Measurements from ENCODE around the gene TMEM129. TPM values are rescaled to one million over a fixed set of nuclear protein-coding genes. Genes with fewer than 3 reads are reported as not detected.

TMEM129 gene
- total and polyA plus RNA-seq, 10 of the 15 experiments (the other 5 are each of a cell fraction or from before 2014, with no cell fraction given), result 0.19 to 24.9 (median 13.2) TPM

DNA sequence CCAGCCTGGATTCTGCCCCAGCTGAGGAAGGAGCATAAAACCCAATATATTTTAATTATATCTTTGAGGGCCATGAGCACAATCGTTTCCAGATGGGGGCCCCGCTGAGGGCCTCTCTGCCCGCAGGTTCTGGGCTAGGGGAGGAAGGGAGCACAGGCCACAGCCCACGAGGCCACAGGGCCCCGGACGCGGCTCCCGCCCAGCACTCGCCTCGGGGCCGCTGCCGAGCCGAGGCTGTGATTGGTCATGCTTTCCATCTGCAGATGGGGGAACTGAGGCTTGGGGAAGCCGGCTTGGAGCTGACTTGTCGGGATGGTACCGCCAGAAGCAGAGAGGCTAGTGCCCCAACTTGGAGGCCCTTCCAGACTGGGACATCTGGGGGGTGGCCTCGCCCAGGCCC, 34.2 kb upstream of the TMEM129 start (continued):
- TF ChIP-seq ZNF274 (IDR thresholded peaks at IDR 0.05; ENCODE audit: insufficient read depth, insufficient read length), result no peak
- TF ChIP-seq SREBF2 (IDR thresholded peaks at IDR 0.05; ENCODE audit: low read length), result no peak

DNA sequence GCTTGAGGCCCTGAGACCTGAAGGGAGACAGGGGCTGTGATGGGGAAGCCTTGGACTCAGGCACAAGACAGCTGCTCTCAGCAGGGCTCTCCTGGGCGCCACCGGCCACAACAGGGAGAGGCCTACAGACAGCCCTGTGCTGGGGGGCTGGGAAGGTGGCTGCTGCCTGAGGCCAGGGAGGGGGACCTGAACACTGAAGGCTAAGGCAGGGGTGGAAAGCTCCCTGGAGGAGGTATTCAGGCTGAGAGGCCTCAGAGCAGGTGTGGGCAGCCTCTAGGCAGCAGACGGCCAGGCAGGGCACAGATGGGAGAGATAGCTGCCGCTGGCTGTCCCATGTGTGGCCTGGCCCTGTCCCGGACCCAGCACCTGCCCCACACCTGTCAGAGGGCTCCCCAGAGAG, 33.2 kb upstream of the TMEM129 start:
- no TSS peak for BruUV-seq (replicated peaks)
- POLR2A ChIA-PET, result no interaction called here

More for the DNA sequence above, 33.2 kb upstream of the TMEM129 start:
- Histone ChIP-seq H3K27ac (ENCODE audit: control insufficient read depth, insufficient read depth) (no peak overlapping the region), H3K9ac (ENCODE audit: control insufficient read depth, insufficient read depth, low read length) (no peak overlapping the region), H3K4me2 (ENCODE audit: control insufficient read depth, insufficient read depth) (no peak overlapping the region), H3K79me2 (ENCODE audit: control insufficient read depth, insufficient read depth, low read length) (no peaks in the 10 kb centered on the region), H2AFZ (ENCODE audit: control insufficient read depth, low read depth, low read length) (no peak overlapping the region), H3K36me3 (ENCODE audit: control insufficient read depth in 2 of 2, insufficient read depth in 2 of 2, low read length in 1 of 2) (no peaks in the 10 kb centered on the region), H3K27me3 (replicated peaks in 1 of 2; ENCODE audit: control insufficient read depth in 2 of 2, insufficient read depth in 2 of 2, low read length in 1 of 2) (no peaks in the 10 kb centered on the region), H3K4me3 (no peak overlapping the region), H3K4me1 (ENCODE audit: control insufficient read depth, insufficient read depth, low read length) (no peaks in the 10 kb centered on the region), H3K9me3 (replicated peaks; ENCODE audit: control insufficient read depth, insufficient read depth, low read length) (no peaks in the 10 kb centered on the region), H4K20me1 (ENCODE audit: control insufficient read depth, insufficient read depth) (no peaks in the 10 kb centered on the region)
- FAIRE-seq (no peak), ATAC-seq (peak; percentile 12), DNase-seq (ENCODE audit: low read depth, low spot score) (no peak)
- TF ChIP-seq ZNF24 (IDR thresholded peaks at IDR 0.05), result no peak
- TF ChIP-seq RB1 (IDR thresholded peaks at IDR 0.05; ENCODE audit: borderline replicate concordance), result no peak
- TF ChIP-seq POLR2AphosphoS2 (IDR thresholded peaks at IDR 0.05; ENCODE audit: low read depth, low read length), result no peak
- TF ChIP-seq RBBP5 (conservative IDR thresholded peaks at IDR 0.05), result no peak
- TF ChIP-seq, protein P1, sequence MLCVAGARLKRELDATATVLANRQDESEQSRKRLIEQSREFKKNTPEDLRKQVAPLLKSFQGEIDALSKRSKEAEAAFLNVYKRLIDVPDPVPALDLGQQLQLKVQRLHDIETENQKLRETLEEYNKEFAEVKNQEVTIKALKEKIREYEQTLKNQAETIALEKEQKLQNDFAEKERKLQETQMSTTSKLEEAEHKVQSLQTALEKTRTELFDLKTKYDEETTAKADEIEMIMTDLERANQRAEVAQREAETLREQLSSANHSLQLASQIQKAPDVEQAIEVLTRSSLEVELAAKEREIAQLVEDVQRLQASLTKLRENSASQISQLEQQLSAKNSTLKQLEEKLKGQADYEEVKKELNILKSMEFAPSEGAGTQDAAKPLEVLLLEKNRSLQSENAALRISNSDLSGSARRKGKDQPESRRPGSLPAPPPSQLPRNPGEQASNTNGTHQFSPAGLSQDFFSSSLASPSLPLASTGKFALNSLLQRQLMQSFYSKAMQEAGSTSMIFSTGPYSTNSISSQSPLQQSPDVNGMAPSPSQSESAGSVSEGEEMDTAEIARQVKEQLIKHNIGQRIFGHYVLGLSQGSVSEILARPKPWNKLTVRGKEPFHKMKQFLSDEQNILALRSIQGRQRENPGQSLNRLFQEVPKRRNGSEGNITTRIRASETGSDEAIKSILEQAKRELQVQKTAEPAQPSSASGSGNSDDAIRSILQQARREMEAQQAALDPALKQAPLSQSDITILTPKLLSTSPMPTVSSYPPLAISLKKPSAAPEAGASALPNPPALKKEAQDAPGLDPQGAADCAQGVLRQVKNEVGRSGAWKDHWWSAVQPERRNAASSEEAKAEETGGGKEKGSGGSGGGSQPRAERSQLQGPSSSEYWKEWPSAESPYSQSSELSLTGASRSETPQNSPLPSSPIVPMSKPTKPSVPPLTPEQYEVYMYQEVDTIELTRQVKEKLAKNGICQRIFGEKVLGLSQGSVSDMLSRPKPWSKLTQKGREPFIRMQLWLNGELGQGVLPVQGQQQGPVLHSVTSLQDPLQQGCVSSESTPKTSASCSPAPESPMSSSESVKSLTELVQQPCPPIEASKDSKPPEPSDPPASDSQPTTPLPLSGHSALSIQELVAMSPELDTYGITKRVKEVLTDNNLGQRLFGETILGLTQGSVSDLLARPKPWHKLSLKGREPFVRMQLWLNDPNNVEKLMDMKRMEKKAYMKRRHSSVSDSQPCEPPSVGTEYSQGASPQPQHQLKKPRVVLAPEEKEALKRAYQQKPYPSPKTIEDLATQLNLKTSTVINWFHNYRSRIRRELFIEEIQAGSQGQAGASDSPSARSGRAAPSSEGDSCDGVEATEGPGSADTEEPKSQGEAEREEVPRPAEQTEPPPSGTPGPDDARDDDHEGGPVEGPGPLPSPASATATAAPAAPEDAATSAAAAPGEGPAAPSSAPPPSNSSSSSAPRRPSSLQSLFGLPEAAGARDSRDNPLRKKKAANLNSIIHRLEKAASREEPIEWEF (IDR thresholded peaks at IDR 0.05; ENCODE audit: insufficient replicate concordance, low read depth, low read length), result no peak
- TF ChIP-seq SMAD1 (IDR thresholded peaks at IDR 0.05; ENCODE audit: low read depth, partially characterized antibody), result no peak
- WGBS (ENCODE audit: insufficient coverage, insufficient replicate concordance, low lambda C conversion rate, missing lambda C conversion rate), result 16% methylated on average over 5 of the region's 5 CpGs
- intact Hi-C loops (cut with micrococcal nuclease; ENCODE audit: unreplicated experiment) (no loop called here), in situ Hi-C loops (cut with MboI) (no loop called here)
- ChIA-PET RAD21 (ENCODE audit: unreplicated experiment) (no interaction called here), CTCF (interaction anchor here (1.0 kb wide), 1 partner anchor 470 kb away, joined by 3 read pairs; no protein-coding TSS in a partner anchor), SMC1A (ENCODE audit: uncharacterized antibody, unreplicated experiment) (no interaction called here)

Measured in GM12878 (cell line).